ENCODE results near the gene SPA17.

- TF ChIP-seq, protein P1, sequence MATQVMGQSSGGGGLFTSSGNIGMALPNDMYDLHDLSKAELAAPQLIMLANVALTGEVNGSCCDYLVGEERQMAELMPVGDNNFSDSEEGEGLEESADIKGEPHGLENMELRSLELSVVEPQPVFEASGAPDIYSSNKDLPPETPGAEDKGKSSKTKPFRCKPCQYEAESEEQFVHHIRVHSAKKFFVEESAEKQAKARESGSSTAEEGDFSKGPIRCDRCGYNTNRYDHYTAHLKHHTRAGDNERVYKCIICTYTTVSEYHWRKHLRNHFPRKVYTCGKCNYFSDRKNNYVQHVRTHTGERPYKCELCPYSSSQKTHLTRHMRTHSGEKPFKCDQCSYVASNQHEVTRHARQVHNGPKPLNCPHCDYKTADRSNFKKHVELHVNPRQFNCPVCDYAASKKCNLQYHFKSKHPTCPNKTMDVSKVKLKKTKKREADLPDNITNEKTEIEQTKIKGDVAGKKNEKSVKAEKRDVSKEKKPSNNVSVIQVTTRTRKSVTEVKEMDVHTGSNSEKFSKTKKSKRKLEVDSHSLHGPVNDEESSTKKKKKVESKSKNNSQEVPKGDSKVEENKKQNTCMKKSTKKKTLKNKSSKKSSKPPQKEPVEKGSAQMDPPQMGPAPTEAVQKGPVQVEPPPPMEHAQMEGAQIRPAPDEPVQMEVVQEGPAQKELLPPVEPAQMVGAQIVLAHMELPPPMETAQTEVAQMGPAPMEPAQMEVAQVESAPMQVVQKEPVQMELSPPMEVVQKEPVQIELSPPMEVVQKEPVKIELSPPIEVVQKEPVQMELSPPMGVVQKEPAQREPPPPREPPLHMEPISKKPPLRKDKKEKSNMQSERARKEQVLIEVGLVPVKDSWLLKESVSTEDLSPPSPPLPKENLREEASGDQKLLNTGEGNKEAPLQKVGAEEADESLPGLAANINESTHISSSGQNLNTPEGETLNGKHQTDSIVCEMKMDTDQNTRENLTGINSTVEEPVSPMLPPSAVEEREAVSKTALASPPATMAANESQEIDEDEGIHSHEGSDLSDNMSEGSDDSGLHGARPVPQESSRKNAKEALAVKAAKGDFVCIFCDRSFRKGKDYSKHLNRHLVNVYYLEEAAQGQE (IDR thresholded peaks at IDR 0.05; ENCODE audit: insufficient read depth in 1 of 2, low read depth in 2 of 2, low read length in 2 of 2): no peak
- TF ChIP-seq POLR2AphosphoS5 (IDR thresholded peaks at IDR 0.05; ENCODE audit: low read depth, low read length): no peak
Measured at GRCh38 chr11:124732230-124732629, 58.5 kb downstream of the SPA17 start.

Data from PFSK-1 (cell line).